HepG2 (cell line): ENCODE results near the gene DCAF15. TPM values are rescaled to one million over a fixed set of nuclear protein-coding genes. Genes with fewer than 3 reads are reported as not detected.

Experiments
- ARNT2 ChIP-seq: sonication (generic); formaldehyde crosslinking; IDR thresholded peaks from 2 replicates; pipeline ENCODE4 v1.8.0; 2022; ENCODE audit warnings: mild to moderate bottlenecking, low read depth, missing genetic modification reagents, moderate library complexity
- ATF1 ChIP-seq: IDR thresholded peaks from 2 replicates; pipeline ENCODE4 v1.6.1; 2016; ENCODE audit warnings: mild to moderate bottlenecking, control low read depth
- BRD4 ChIP-seq: sonication (generic); formaldehyde crosslinking; IDR thresholded peaks from 2 replicates; pipeline ENCODE4 v1.4.0; 2020; ENCODE audit warnings: missing genetic modification reagents
- CBFB ChIP-seq: sonication (generic); formaldehyde crosslinking; IDR thresholded peaks from 2 replicates; pipeline ENCODE4 v1.4.0; 2020; ENCODE audit warnings: missing genetic modification reagents
- CBX5 ChIP-seq: sonication (generic); formaldehyde crosslinking; IDR thresholded peaks from 2 replicates; pipeline ENCODE4 v1.4.0; 2020; ENCODE audit warnings: missing genetic modification reagents, borderline replicate concordance
- GZF1 ChIP-seq: sonication (generic); formaldehyde crosslinking; IDR thresholded peaks from 2 replicates; pipeline ENCODE4 v1.5.1; 2020; ENCODE audit warnings: mild to moderate bottlenecking, missing genetic modification reagents
- HOXD1 ChIP-seq: sonication (generic); formaldehyde crosslinking; IDR thresholded peaks from 2 replicates; pipeline ENCODE4 v1.5.0; 2020; ENCODE audit warnings: missing genetic modification reagents
- IRF1 ChIP-seq: sonication (generic); formaldehyde crosslinking; IDR thresholded peaks from 2 replicates; pipeline ENCODE4 v1.4.0; 2020; ENCODE audit warnings: low read depth, mild to moderate bottlenecking, missing genetic modification reagents
- IRX3 ChIP-seq: sonication (generic); formaldehyde crosslinking; IDR thresholded peaks from 2 replicates; pipeline ENCODE4 v1.8.1; 2023; ENCODE audit warnings: mild to moderate bottlenecking, low read depth, missing genetic modification reagents, borderline replicate concordance
- KDM2A ChIP-seq: sonication (generic); formaldehyde crosslinking; IDR thresholded peaks from 2 replicates; pipeline ENCODE4 v1.4.0; 2020; ENCODE audit warnings: low read depth, missing genetic modification reagents, borderline replicate concordance
- KDM4B ChIP-seq: sonication (generic); formaldehyde crosslinking; IDR thresholded peaks from 2 replicates; pipeline ENCODE4 v1.4.0; 2020; ENCODE audit warnings: missing genetic modification reagents
- MBD4 ChIP-seq: IDR thresholded peaks from 2 replicates; pipeline ENCODE4 v1.6.1; 2012; ENCODE audit warnings: low read length, inconsistent platforms, borderline replicate concordance
- MYC ChIP-seq: sonication (generic); formaldehyde crosslinking; IDR thresholded peaks from 2 replicates; pipeline ENCODE4 v1.9.0; 2021; ENCODE audit warnings: missing genetic modification reagents, borderline replicate concordance
- PPARG ChIP-seq: conservative IDR thresholded peaks from 2 replicates; pipeline ENCODE4 v1.6.1; 2016; ENCODE audit warnings: missing biosample characterization, missing genetic modification reagents
- PRPF4 ChIP-seq: fragments of 200-400 bp; formaldehyde crosslinking; IDR thresholded peaks from 2 replicates; pipeline ENCODE4 v1.6.1; 2016; ENCODE audit warnings: low read length, low read depth; ENCODE audit not compliant: poor library complexity, severe bottlenecking
- PTBP1 ChIP-seq: fragments of 200-400 bp; formaldehyde crosslinking; IDR thresholded peaks from 2 replicates; pipeline ENCODE4 v1.6.1; 2018; ENCODE audit warnings: low read length, low read depth; ENCODE audit not compliant: poor library complexity, severe bottlenecking
- RFX5 ChIP-seq: IDR thresholded peaks from 2 replicates; pipeline ENCODE4 v1.6.1; 2011; ENCODE audit warnings: low read depth, low read length, improper control_type of control experiment
- SIN3A ChIP-seq: IDR thresholded peaks from 2 replicates; pipeline ENCODE4 v1.6.1; 2011; ENCODE audit warnings: low read depth, mild to moderate bottlenecking, control low read depth, low read length, borderline replicate concordance
- SMAD3 ChIP-seq: sonication (generic); formaldehyde crosslinking; IDR thresholded peaks from 2 replicates; pipeline ENCODE4 v1.4.0; 2020; ENCODE audit warnings: missing genetic modification reagents
- ZBTB26 ChIP-seq: IDR thresholded peaks from 2 replicates; pipeline ENCODE4 v1.6.1; 2016; ENCODE audit warnings: missing compliant biosample characterization, missing genetic modification reagents, borderline replicate concordance
- ZGPAT ChIP-seq: IDR thresholded peaks from 2 replicates; pipeline ENCODE4 v1.6.1; 2016; ENCODE audit warnings: mild to moderate bottlenecking
- ZNF354B ChIP-seq: sonication (generic); formaldehyde crosslinking; IDR thresholded peaks from 2 replicates; pipeline ENCODE4 v1.8.0; 2022; ENCODE audit warnings: mild to moderate bottlenecking, missing genetic modification reagents
- ZNF710 ChIP-seq: sonication (generic); formaldehyde crosslinking; IDR thresholded peaks from 2 replicates; pipeline ENCODE4 v1.5.0; 2020; ENCODE audit warnings: mild to moderate bottlenecking, missing genetic modification reagents, borderline replicate concordance
- ZNF713 ChIP-seq: sonication (generic); formaldehyde crosslinking; IDR thresholded peaks from 2 replicates; pipeline ENCODE4 v1.4.0; 2020; ENCODE audit warnings: mild to moderate bottlenecking, missing genetic modification reagents
- ZNF776 ChIP-seq: sonication (generic); formaldehyde crosslinking; IDR thresholded peaks from 2 replicates; pipeline ENCODE4 v1.4.0; 2020; ENCODE audit warnings: mild to moderate bottlenecking, missing genetic modification reagents
- polyA plus RNA-seq, 8 experiments: library from polyadenylated mRNA; depleted of rRNA in 3 of 8; stranded (reverse) in 7 of 8; unstranded in 1 of 8; fragments of >200 nt; fragmentation: Illumina TruSeq in 4 of 8; extraction: Trizol in 4 of 8; gene quantifications; 2 replicates each; pipeline versions ENCODE4 v1.2.1 to v1.2.3, GENCODE V29; 2011 to 2016; ENCODE audit warnings: low read depth in 4 of 8, missing spikeins in 1 of 8, mixed read lengths in 1 of 8; ENCODE audit not compliant: insufficient read depth in 1 of 8
- total RNA-seq, 5 experiments: library from RNA; depleted of rRNA; stranded (reverse); fragments of >200 nt; fragmentation: Illumina TruSeq; extraction: Trizol; gene quantifications; 2 replicates each; pipeline ENCODE4 v1.2.3, GENCODE V29; 2016; ENCODE audit warnings: low read depth in 1 of 5

The DCAF15 gene
- total and polyA plus RNA-seq, 2 of the 13 experiments (the other 11 are each of a cell fraction or from before 2014, with no cell fraction given) = 13.6 to 14.0 TPM

GRCh38 chr19:14006766-14007562, 54.7 kb downstream of the DCAF15 start (continued):
- TF ChIP-seq ZNF710 (0 out of 2 replicates have a peak, but pooled peaks have one; percentile 50), ZNF776 (CRISPR knock-in tag) (0 out of 2 replicates have a peak, but pooled peaks have one; percentile 44), ARNT2 (CRISPR knock-in tag) (peak; percentile 77; the same call in 1 of the 2 replicates), MBD4 (no peak), IRX3 (peak; percentile 36; the same call in 1 of the 2 replicates), CBX5 (peak; percentile 80; the same call in 1 of the 2 replicates), RFX5 (peak; percentile 73; the same call in 1 of the 2 replicates), KDM4B (CRISPR knock-in tag) (peak; percentile 71), ZNF713 (CRISPR knock-in tag) (0 out of 2 replicates have a peak, but pooled peaks have one; percentile 48), IRF1 (CRISPR knock-in tag) (no peak), MYC (CRISPR knock-in tag) (peak; percentile 72), HOXD1 (peak; percentile 69; the same call in 1 of the 2 replicates), ATF1 (peak; percentile 96; the same call in 1 of the 2 replicates), ZNF354B (CRISPR knock-in tag) (peak; percentile 90; the same call in 1 of the 2 replicates), SMAD3 (peak; percentile 63; the same call in 1 of the 2 replicates), PRPF4 (no peak), ZGPAT (peak; percentile 93), ZBTB26 (CRISPR knock-in tag) (peak; percentile 88), SIN3A (peak; percentile 71; the same call in 1 of the 2 replicates), CBFB (CRISPR knock-in tag) (peak; percentile 81; the same call in 1 of the 2 replicates), GZF1 (CRISPR knock-in tag) (peak; percentile 40; the same call in 1 of the 2 replicates), BRD4 (CRISPR knock-in tag) (peak; percentile 86), KDM2A (CRISPR knock-in tag) (peak; percentile 98), PTBP1 (no peak), PPARG (CRISPR knock-in tag) (no peak)
